MG63 (cell line): ENCODE results near the gene NHERF2. TPM values are rescaled to one million over a fixed set of nuclear protein-coding genes. Genes with fewer than 3 reads are reported as not detected.
A peak's percentile ranks its signal among the peaks of the same experiment; 100 is the strongest.

Experiments used
- DNase-seq: peaks from one replicate; pipeline ENCODE4 v3.0.0-alpha.2; 2020
- H3K27me3 ChIP-seq: fragments of 250-450 bp; sonication (Bioruptor Pico); 2 replicates; pipeline ENCODE4 v1.5.1; 2020; ENCODE audit warnings: mild to moderate bottlenecking, moderate library complexity
- H3K36me3 ChIP-seq: fragments of 250-450 bp; sonication (Bioruptor Pico); 2 replicates; pipeline ENCODE4 v1.5.1; 2020; ENCODE audit warnings: mild to moderate bottlenecking, moderate library complexity
- H3K4me3 ChIP-seq: fragments of 250-450 bp; sonication (Bioruptor Pico); 2 replicates; pipeline ENCODE4 v1.5.1; 2020; ENCODE audit warnings: mild to moderate bottlenecking, moderate library complexity
- H3K9me3 ChIP-seq: fragments of 250-450 bp; sonication (Bioruptor Pico); 2 replicates; pipeline ENCODE4 v1.5.1; 2020; ENCODE audit warnings: mild to moderate bottlenecking, moderate library complexity
- total RNA-seq: library from RNA; depleted of rRNA; stranded (reverse); fragments of >200 nt; shearing (Covaris generic); gene quantifications from 2 replicates; pipeline ENCODE4 v1.2.3, GENCODE V29; 2014; ENCODE audit warnings: low replicate concordance; rRNA removed

Gene NHERF2
- total RNA-seq, result 15.9 and 19.0 TPM in 2 replicates

DNA sequence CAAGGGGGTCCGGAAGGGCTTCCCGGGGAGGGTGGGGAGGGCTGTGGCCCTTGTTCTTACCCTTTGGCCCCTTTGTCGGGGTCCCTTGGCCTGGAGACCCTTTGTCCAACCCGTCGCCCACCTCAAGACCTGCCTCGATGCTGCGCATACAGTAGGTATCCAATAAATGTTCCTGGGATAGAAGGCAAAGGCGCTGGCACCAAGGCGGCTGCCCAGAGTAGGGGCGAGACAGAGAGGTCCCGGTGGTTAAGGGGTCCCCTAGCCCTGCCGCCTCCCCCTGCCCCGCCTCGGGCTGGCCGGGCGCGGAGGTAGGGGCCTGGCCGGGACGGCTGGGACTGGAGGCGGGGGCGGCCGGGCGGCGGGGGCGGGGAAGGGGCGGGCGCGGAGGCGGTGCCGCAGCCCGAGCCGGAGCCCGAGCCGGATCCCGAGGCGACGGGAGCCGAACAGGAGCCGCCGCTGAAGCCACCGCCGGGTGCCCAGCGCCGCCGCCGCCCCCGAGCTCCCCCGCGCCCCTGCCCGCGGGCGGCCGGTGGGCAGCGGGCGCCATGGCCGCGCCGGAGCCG, at the start of gene NHERF2:
NHERF2 (plus strand) TSS at position 442 of the 563 bp plus-strand sequence; CDS start at position 546, 104 bp downstream.
- Histone ChIP-seq H3K9me3 (no peaks in the 10 kb centered on the region), H3K36me3 (no peaks in the 10 kb centered on the region), H3K4me3 (peak within 1 kb of the TSS; percentile 38), H3K27me3 (no peaks in the 10 kb centered on the region)
- DNase-seq, result peak; percentile 37

DNA sequence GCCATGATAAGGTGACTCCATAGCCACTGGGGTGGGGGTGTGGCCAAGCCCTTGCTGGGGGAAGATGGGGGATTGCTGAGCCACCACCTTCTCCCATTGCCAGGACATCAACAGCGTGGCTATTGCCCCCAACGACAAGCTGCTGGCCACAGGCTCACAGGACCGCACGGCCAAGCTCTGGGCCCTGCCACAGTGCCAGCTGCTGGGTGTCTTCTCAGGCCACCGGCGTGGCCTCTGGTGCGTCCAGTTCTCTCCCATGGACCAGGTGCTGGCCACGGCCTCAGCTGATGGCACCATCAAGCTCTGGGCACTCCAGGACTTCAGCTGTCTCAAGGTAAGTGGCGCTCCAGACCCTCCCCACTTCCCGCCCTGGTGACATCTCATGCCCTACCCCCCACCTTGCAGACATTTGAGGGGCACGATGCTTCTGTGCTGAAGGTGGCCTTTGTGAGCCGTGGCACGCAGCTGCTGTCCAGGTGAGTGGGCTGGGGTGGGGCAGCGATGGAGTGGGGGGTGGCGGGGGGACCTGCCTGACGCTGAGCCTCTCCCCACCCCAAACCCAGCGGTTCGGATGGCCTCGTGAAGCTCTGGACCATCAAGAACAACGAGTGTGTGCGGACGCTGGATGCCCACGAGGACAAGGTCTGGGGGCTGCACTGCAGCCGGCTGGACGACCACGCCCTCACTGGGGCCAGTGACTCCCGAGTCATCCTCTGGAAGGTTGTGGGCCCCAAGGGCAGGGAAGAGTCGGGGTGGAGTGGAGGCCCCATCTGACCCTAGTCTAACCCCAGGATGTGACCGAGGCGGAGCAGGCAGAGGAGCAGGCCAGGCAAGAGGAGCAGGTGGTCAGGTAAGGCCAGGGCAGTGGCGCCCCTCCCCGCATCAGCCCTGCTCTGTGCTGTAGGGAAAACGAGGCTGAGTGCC, 49.5 kb upstream of the NHERF2 start:
- H3K9me3 ChIP-seq, result no peaks in the 10 kb centered on the region

DNA sequence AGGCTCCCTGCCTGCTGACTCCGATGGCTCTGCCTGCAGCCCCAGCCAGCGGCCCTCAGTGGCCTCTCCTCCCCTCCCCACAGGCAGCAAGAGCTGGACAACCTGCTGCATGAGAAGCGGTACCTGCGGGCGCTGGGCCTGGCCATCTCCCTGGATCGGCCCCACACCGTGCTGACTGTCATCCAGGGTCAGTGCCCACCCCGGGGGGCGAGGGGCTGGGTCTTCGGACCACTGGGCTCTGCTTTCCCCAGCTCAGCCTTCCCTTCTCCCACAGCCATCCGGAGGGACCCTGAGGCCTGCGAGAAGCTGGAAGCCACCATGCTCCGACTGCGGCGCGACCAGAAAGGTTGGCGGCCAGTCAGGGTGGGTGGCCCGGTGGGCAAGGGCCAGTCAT, 48.8 kb upstream of the NHERF2 start:
- peaks cover 43% of the 10 kb centered on the region for H3K36me3 ChIP-seq

More for the DNA sequence above, 49.5 kb upstream of the NHERF2 start:
- DNase-seq, result no peak
- H3K27me3 ChIP-seq, result peaks cover 19% of the 10 kb centered on the region
- no peak overlapping the region for H3K4me3 ChIP-seq
- H3K36me3 ChIP-seq, result peaks cover 43% of the 10 kb centered on the region

DNA sequence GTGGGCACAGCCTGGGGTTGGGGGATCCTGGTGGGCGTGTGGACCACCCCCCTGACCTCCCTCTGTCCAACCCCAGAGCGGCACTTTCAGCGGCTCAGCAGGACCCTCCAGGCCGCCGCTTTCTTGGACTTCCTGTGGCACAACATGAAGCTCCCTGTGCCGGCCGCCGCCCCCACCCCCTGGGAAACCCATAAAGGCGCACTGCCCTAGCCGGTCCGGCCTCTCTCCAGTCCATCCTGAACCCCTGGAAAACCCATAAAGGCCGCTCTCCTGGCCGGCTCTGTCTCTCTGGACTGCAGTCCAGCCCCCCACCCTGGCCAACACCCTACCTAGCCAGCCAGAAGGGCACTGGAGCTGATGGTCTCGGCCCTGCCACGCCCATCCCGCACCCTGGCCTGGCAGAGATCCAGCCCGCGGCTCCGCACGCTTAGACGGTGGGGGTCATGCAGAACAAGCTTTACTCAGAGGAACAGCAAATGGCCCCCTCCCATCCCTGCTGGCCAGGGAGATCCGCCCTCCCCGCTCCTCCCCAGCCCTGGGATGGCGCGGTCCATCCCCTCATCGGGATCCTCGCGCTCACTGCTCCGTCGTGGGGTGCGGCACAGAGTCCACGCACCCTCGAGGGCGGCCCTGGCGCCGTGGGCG, 48.1 kb upstream of the NHERF2 start:
- no peak overlapping the region for H3K4me3 ChIP-seq
- H3K9me3 ChIP-seq, result no peaks in the 10 kb centered on the region
- peaks cover 41% of the 10 kb centered on the region for H3K36me3 ChIP-seq
- DNase-seq, result no peak
- H3K27me3 ChIP-seq, result peaks cover 21% of the 10 kb centered on the region

More for the DNA sequence above, 48.8 kb upstream of the NHERF2 start:
- DNase-seq, result no peak
- peaks cover 19% of the 10 kb centered on the region for H3K27me3 ChIP-seq
- no peaks in the 10 kb centered on the region for H3K9me3 ChIP-seq
- no peak overlapping the region for H3K4me3 ChIP-seq

DNA sequence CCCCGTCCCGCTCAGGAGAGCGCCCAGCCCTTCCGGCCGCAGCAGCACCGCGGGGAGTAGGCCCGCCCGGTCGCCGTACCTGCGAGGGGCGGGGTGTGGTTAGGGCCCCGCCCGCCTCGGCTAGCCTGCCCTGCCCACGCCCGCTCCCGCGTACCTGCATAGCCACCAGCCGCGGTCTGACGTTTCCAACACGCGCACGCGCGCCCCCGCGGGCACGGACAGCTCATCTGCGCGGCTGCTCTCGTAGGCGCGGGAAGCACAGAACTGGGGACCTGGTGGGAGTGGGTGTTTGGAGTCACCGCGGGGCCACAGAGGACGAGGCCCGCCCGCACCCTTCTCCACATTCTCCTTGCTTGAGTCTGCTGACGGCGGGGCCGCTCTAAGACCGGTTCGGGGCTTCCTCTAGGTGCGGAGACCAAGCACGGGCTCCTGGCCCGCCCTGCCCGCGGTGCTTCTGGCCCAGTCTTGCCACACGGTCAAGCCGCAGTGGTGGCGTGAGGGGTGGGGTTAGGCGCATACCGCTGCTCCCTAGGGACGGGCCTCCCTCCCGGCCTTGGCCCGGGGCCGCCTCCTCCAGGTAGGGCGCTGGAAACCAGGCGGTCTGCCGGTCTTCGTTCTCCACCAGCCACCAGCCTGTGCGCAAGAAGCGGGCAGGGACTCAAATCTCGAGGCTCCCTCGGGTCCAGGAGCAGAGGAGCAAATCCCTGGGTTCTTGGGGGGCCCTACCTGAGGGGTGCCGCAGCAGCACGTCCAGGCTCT, 47.3 kb upstream of the NHERF2 start:
- Histone ChIP-seq H3K36me3 (peaks cover 36% of the 10 kb centered on the region), H3K4me3 (no peak overlapping the region), H3K27me3 (peaks cover 21% of the 10 kb centered on the region), H3K9me3 (no peaks in the 10 kb centered on the region)
- DNase-seq, result no peak

DNA sequence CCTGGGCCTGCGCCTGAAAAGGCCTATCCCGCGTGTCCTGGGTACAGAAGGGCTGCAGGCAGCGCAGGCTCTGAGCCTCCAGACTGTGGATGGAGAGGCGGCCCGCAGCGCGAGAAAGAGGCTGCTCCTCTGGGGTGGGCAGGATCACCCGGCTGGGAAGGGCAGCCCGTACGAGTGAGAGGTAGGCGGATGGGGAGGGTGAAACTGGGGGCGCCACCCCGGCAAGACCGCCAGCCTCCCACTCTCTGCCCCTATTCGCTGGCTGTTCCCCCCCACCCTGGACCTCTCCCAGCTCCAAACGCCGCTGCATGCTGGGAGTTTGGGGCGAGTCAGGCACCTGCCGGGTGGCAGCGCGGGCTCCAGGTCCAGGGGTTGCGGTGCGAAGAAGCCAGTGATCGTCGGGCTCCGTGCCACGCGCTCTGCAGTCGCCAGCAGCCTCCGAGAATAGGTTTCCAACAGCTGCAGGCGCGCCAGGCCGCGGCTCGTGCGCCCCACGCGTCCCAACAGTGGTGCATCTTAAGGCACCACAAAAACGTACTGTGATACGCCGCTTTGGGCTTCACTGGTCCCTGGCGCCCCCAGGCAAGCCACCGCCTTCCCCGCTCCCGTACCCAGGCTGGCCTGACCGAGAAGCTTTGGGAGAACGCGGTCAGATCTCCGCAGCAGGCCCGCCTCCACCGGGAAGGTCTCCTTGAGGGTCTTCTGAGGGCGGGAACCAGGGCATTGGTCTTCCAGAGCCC, 46.5 kb upstream of the NHERF2 start:
- H3K9me3 ChIP-seq, result no peaks in the 10 kb centered on the region
- no peak for DNase-seq
- H3K36me3 ChIP-seq, result peaks cover 32% of the 10 kb centered on the region
- H3K27me3 ChIP-seq, result peaks cover 21% of the 10 kb centered on the region
- no peak overlapping the region for H3K4me3 ChIP-seq

DNA sequence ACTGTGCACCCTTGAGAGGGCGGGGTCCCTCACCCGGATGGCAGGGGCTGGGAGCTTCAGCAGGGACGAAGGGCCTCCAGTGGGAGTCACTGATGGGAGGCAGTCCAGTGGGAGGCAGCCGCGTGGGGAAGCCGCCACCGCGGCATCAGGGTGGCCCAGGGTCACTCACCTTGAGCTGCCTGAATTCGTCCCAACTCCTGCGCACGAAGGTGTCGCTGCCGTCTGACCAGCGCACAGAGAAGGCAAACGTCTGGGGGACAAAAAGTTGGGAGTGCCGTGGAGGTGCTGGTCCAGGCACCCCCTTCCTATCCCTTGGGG, 46.0 kb upstream of the NHERF2 start:
- peaks cover 32% of the 10 kb centered on the region for H3K36me3 ChIP-seq
- H3K27me3 ChIP-seq, result peaks cover 21% of the 10 kb centered on the region
- no peak for DNase-seq
- no peaks in the 10 kb centered on the region for H3K9me3 ChIP-seq
- no peak overlapping the region for H3K4me3 ChIP-seq

DNA sequence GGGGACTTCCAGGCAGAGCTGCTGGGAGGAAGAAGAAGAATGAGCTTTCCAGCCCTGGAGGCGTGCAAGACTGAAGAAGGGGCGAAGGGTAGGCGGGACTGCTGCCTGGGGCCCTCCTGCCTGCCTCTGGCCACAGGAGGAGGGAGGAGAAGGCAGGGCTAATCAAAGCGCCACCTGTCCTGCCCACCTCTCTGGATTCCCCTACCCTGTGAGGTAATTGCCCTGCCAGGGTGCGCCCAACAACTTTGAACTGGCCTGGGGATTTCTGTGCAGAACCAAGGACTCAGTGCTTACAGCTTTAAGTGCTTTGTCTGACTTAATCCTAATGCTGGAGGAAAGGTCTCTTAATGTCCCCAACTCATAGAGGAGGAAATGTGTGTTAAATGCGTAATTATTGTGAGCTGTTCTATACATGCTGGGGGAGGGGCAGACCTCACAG, 45.3 kb upstream of the NHERF2 start, which contains the start of gene NOXO1:
NOXO1 (minus strand) TSS at position 72 of the 439 bp plus-strand sequence. CDS start 290 bp downstream, outside the sequence.
- H3K9me3 ChIP-seq, result no peaks in the 10 kb centered on the region
- peaks cover 32% of the 10 kb centered on the region for H3K36me3 ChIP-seq
- DNase-seq, result no peak
- H3K4me3 ChIP-seq, result no peak within 1 kb of the TSS
- peaks cover 21% of the 10 kb centered on the region for H3K27me3 ChIP-seq

DNA sequence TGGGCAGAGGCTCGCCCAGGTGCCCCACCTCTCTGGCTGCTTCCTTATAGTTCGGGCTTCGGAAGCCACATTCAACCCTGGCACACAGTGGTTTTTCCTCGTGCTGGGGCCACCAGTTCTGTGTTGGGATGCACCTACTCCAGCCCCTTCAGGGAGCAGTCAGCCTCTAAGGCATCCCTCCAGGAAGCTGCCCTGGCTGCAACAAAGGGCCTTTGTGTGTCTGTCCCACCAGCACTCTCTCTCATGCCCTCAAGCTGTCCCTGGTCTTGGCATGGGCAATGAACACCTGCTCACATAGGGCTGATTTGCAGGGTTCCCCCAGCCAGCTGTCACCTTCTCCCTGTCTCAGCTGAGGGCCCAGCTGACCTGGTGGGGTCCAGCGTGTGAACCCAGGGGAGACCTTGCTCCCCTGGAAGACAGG, 44.7 kb upstream of the NHERF2 start:
- DNase-seq, result no peak
- H3K36me3 ChIP-seq, result peaks cover 36% of the 10 kb centered on the region
- peaks cover 21% of the 10 kb centered on the region for H3K27me3 ChIP-seq

DNA sequence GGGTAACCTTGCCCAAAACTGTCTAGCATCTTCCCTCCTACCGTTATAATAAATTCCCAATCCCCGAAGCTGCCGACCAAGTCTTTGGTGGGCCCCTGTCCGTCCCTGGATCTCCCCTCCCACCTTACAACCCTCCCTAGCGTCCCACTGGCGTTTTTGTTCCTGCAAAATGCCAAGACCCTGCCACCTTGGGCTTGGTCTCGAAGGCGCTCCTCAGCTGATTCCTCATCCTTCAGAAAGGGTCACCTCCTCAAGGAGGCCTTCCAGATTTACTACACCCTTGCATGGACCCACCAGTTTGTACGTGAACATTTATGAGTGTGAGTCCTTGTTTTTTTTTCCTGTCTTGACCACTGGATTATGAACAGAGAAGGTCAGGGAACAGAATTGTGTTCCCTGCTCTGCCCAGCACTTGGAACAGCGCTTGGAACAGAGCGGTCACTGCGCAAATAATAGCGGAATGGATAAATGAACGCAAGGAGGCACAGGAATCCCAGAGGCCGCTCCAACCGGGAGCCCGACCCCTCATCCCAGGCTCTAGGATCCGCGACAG, 43.6 kb upstream of the NHERF2 start:
- Histone ChIP-seq H3K36me3 (peaks cover 30% of the 10 kb centered on the region), H3K27me3 (peaks cover 21% of the 10 kb centered on the region), H3K4me3 (peak overlapping the region; percentile 67), H3K9me3 (no peaks in the 10 kb centered on the region)
- no peak for DNase-seq

More for the DNA sequence above, 44.7 kb upstream of the NHERF2 start:
- Histone ChIP-seq H3K9me3 (no peaks in the 10 kb centered on the region), H3K4me3 (no peak overlapping the region)

DNA sequence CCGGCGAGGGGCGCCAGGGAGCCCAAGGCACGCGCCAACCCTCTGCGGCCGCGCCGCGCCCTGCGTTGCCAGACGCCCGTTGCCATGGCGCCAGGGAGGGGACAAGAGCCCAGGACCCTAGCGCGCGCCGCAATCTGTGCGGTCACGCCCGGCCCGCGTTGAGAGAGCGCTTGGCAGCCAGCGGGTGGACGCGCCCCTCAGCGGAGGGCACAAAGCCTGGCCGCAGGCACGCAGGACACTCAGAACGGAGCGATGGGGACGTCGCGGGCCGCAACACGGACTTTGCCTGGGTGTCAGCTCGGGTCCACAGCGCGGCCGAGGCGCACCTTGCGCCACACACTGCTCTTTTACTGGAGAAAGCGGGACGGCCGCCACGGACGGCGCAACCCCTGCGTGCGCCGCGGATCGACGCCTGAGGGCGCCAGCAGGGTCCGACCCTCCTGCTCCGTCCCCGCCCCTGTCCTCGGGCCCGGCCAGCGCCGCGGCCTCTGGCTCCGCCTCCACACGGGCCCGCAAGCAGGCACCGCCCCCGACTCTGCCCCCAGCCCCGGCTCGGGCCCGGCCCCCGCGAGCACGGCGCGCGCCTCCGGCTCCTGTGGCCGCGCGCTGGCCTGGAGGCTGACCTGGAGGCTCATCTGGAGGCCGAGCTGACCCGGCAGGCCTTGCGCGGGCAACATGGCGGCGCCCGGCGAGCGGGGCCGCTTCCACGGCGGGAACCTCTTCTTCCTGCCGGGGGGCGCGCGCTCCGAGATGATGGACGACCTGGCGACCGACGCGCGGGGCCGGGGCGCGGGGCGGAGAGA, 43.0 kb upstream of the NHERF2 start, which contains the start of gene GFER:
GFER (plus strand) TSS at position 650 of the 803 bp plus-strand sequence; CDS start at position 676, 26 bp downstream.
- peak within 1 kb of the TSS; percentile 67 for H3K4me3 ChIP-seq
- peak; percentile 95 for DNase-seq
- no peaks in the 10 kb centered on the region for H3K9me3 ChIP-seq
- H3K36me3 ChIP-seq, result peaks cover 24% of the 10 kb centered on the region
- H3K27me3 ChIP-seq, result peaks cover 21% of the 10 kb centered on the region

DNA sequence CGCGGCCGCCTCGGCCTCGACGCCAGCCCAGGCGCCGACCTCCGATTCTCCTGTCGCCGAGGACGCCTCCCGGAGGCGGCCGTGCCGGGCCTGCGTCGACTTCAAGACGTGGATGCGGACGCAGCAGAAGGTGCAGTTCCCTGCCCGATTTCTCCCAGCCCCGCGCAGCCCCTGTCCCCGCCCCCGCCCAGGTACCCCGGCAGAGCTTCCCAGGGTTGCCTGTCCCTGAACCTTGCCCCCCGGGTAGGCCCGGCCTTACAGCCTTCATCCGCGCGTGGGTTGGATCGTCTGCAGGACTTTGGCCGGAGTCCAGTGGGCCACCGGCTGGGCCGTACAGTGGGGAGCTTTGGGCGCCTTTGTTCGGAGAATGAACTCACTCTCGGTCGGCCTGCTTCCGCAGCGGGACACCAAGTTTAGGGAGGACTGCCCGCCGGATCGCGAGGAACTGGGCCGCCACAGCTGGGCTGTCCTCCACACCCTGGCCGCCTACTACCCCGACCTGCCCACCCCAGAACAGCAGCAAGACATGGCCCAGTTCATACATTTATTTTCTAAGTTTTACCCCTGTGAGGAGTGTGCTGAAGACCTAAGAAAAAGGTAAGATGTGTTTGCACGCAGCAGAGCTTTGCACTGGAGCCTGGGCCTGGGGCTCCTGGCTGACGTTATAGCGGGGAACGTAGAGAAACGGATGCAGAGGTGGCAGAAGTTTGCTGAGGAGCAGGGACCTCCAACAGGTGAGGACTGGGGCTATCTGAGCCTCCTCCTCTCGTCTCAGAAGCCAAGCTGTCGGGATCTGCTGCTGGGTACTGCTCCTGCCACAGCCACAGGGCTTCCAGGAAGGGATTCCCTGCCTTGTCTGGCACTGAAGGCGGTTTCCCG, 42.1 kb upstream of the NHERF2 start:
- Histone ChIP-seq H3K27me3 (peaks cover 21% of the 10 kb centered on the region), H3K4me3 (peak overlapping the region; percentile 67), H3K9me3 (no peaks in the 10 kb centered on the region), H3K36me3 (peaks cover 23% of the 10 kb centered on the region)
- DNase-seq, result peak; percentile 47

DNA sequence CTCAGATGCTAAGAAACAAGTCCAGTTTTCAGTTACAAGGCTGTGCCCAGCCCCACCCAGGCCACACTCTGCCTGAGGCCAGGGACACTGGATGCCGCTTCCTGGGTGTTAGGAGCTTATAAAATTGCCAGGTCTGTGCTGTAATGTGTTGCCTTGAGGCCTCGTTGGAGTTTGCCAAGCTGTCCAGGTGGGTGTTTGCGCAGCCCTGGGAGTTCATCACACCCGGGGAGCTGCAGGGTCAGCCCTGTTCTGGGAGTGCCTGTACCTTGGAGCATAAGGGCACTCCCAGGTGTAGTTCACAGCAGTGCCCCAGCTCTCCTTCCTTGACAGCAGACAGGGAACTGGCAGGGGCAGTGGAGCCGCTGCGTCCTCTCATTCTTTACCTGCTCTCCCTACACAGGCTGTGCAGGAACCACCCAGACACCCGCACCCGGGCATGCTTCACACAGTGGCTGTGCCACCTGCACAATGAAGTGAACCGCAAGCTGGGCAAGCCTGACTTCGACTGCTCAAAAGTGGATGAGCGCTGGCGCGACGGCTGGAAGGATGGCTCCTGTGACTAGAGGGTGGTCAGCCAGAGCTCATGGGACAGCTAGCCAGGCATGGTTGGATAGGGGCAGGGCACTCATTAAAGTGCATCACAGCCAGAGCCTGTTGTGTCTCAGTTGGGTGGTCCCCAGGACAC, 41.1 kb upstream of the NHERF2 start:
- H3K27me3 ChIP-seq, result peaks cover 17% of the 10 kb centered on the region
- no peaks in the 10 kb centered on the region for H3K9me3 ChIP-seq
- H3K36me3 ChIP-seq, result peaks cover 23% of the 10 kb centered on the region
- peak overlapping the region; percentile 67 for H3K4me3 ChIP-seq
- DNase-seq, result no peak
